ENCODE results near the gene GFRAL. TPM values are rescaled to one million over a fixed set of nuclear protein-coding genes. Genes with fewer than 3 reads are reported as not detected.

The GFRAL gene
- polyA plus RNA-seq, 1 experiment: not detected

GRCh38 chr6:55449225-55449624 is 122.0 kb downstream of the GFRAL start:
- no peaks in the 10 kb centered on the region for H3K9me3 ChIP-seq (ENCODE audit: control insufficient read depth, insufficient read depth, low read length)
- POLR2A ChIA-PET: no interaction called here
- H3K4me3 ChIP-seq (ENCODE audit: low read depth, low read length): no peak overlapping the region
- TF ChIP-seq CTCF (IDR thresholded peaks at IDR 0.05; ENCODE audit: low read depth, low read length): no peak
- H3K27me3 ChIP-seq (ENCODE audit: control insufficient read depth, insufficient read depth, low read length): no peaks in the 10 kb centered on the region
- DNase-seq (ENCODE audit: low read depth, low spot score): no peak
- CTCF ChIA-PET: interaction anchor here (1.0 kb wide), 1 partner anchor 438 kb away, joined by 3 read pairs; no protein-coding TSS in a partner anchor
- no peak overlapping the region for H3K27ac ChIP-seq (ENCODE audit: low read depth, low read length)

- no peak overlapping the region for H3K4me3 ChIP-seq (ENCODE audit: low read depth, low read length)
- no peak overlapping the region for H3K27ac ChIP-seq (ENCODE audit: low read depth, low read length)
- no peak for DNase-seq (ENCODE audit: low read depth, low spot score)
- ChIA-PET POLR2A (no interaction called here), CTCF (interaction anchor here (0.6 to 1.4 kb wide), 2 partner anchors 142 to 491 kb away, joined by 3 to 5 read pairs; no protein-coding TSS in a partner anchor)
- H3K9me3 ChIP-seq (ENCODE audit: control insufficient read depth, insufficient read depth, low read length): no peaks in the 10 kb centered on the region
- TF ChIP-seq CTCF (IDR thresholded peaks at IDR 0.05; ENCODE audit: low read depth, low read length): no peak
- no peaks in the 10 kb centered on the region for H3K27me3 ChIP-seq (ENCODE audit: control insufficient read depth, insufficient read depth, low read length)
Observed at GRCh38 chr6:55450005-55450404, 122.7 kb downstream of the GFRAL start.

Other genes with a start within 250 kb of the GFRAL start
- gene HCRTR2, start 153.0 kb upstream of the GFRAL start, polyA plus RNA-seq (2011; rRNA removed): not detected in 2 replicates

Data from AG04450 (cell line).